Stimulated activated CD8-positive, alpha-beta memory T cell treated with anti-CD3 and anti-CD28 coated beads, Interleukin-7, amount 100 ng/mL, for 1 hour (primary cell): Measurements from ENCODE around the gene BRIX1.
"Not testable (repeated sequence)": the region's sequence is repeated elsewhere in the genome, so short reads cannot be mapped to it uniquely, and the experiment has no call there.

Source experiments
- DNase-seq, 2 donors: peaks; one replicate each; pipeline ENCODE4 v3.0.0-alpha.2; 2020; ENCODE audit warnings: low read depth in 2 of 2

Gene BRIX1

GRCh38 chr5:34967540-34967939 lies 52.0 kb downstream of the BRIX1 start:
- no peak for DNase-seq

- no peak for DNase-seq
These were observed 52.7 kb downstream of the BRIX1 start for GRCh38 chr5:34968258-34968657.

- no peak for DNase-seq
These were observed 55.0 kb downstream of the BRIX1 start for GRCh38 chr5:34970552-34970951.

GRCh38 chr5:34971655-34972054 lies 56.1 kb downstream of the BRIX1 start:
- not testable (repeated sequence) for DNase-seq
